ENCODE data around the gene ACAP1.
A peak's percentile ranks its signal among the peaks of the same experiment; 100 is the strongest.
"Not testable (repeated sequence)": the region's sequence is repeated elsewhere in the genome, so short reads cannot be mapped to it uniquely, and the experiment has no call there.

ACAP1 gene

DNA sequence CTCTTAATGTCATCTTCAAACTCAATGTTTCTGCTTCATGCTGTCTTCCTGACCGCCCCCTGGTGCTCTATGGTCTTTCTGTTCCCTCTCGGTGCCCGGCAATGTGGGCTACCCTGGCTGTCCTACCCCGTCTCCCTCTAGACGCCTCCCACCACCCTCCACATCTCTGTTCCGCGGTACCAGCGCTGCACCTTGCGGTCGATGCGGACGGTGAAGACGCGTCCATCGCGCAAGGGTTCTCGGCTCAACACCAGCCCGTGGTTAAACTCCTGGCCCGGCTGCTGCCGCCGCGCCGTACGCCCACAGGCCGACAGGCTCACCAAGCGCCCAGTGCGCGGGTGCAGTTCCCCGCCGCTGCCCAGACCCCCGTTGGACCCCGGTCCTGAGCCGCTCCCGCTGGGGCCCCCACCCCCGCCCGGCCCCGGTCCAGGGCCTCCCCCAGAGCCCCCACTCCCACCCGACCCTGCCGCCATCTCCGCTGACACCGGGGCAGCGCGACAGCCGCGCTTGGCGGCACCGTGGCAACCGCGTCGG, 7.4 kb upstream of the ACAP1 start, which contains the start of gene NEURL4:
Gene NEURL4, minus strand, starts transcription at position 496 of the 534 bp plus-strand sequence. Its CDS starts 23 bp downstream, at position 473.
- DNase-seq (ENCODE audit: low read depth): no peak

DNA sequence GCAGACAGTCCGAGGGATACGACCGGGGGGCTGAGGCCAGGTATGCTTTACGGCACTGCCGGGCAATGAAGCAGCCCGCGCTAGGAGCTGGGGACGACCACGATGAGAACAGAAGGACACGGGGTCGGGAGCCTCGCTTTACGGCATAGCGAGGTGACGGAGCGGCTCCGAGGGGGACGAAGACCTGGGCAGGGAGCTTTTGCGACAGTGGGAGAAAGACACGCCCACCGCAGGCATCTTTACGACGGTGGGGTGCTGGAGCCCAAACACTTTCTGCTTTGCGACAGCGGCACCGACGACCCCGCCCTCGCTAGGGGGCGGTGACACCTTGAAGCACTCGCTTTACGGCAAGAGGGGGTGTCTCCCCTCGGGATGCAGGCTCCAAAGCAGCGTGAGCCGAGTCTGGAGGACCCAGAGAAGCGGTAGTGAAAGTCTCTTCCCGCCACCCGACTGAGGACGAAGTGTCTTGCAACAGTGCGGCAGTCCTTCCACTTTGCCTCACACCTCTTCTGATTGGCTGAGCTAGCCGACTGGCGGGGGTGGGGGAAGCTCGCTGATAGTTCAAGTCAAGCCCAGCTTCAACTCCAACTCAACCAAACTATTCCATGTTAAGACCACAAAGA, 6.8 kb upstream of the ACAP1 start:
- DNase-seq (ENCODE audit: low read depth): peak; percentile 94

GRCh38 chr17:7329997-7330637, 6.2 kb upstream of the ACAP1 start:
- peak; percentile 75 for DNase-seq (ENCODE audit: low read depth)

DNA sequence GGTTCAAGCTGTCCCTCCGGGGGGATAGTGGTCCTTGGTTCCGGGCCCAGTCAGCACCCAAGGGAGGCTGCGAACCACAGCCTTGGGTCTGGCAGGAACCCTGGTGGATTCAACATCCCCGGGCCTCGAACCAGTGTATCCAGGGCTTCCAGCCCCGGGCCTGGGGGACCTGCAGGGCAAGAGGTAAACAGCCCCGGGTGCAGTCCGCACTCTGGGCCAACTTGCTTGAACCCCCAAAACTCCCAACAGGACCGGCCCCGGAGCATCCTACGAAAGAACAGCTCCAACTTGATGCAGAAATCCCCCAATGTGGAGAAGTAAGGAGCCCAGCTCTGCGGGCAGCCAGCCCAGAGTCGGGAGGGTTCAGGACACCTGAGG, 5.7 kb upstream of the ACAP1 start:
- no peak for DNase-seq (ENCODE audit: low read depth)

DNA sequence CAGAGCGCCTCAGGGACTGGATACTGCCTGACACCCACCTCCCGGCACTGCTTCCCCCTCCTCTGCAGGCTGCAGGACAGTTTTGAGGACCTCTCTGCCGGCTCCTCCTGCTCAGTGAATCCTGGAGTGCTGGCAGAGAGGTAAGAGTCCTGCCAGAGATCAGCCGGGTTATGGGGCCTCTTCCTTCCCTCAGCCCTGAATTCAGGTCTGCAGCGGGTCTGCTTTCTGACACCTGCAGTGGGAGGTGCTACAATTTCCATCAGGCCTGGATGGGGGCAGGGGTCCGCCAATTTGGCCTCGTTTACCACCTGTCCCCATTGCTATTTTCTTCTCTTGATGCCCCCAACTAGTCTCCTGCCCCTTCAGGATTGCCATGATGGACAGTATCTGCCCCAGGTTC, 4.2 kb upstream of the ACAP1 start:
- no peak for DNase-seq (ENCODE audit: low read depth)

DNA sequence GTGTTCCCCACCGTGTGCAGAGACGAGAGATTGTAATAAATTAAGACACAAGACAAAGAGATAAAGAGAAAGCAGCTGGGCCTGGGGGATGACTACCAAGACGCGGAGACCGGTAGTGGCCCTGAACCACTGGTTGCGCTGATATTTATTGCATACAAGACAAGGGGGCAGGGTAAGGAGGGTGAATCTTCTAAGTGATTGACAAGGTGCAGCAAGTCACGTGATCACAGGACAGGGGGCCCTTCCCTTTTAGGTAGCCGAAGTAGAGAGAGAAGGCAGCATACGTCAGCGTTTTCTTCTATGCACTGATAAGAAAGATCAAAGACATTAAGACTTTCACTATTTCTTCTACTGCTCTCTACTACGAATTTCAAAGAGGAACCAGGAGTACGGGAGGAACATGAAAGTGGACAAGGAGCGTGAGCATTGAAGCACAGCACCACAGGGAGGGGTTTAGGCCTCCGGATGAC, 3.7 kb upstream of the ACAP1 start:
- not testable (repeated sequence) for DNase-seq (ENCODE audit: low read depth)

DNA sequence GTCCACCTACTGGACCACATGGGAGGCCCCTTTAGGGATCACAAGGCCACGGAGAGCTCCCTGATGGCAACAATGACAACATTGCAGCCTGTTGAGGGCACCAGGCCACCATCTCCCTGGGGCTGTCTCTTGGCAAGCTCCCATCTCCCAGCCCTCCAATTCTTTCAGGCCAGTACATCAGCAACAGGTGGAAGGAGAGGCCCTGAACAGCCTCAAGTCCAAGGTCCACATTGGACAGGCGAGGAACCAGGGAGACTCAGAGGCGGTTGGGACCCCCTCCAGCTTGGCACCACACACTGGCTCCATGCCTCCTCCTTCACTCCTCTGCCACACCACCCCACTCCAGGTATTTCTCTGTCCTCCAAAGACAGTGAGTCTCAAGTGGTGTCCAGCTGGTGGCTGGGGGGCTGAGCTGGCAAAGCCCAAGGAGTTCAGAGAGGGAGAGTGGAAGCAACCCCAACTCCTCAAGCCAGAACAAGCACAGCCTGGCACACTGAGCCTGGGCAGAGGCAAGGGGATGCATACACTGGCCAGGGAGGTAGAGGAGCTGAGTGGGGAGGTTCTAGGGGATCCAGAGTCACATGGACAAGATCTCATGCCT, 1.3 kb upstream of the ACAP1 start:
- DNase-seq (ENCODE audit: low read depth): no peak

GRCh38 chr17:7335765-7336164, 564 bp upstream of the ACAP1 start:
- not testable (repeated sequence) for DNase-seq (ENCODE audit: low read depth)

- not testable (repeated sequence) for DNase-seq (ENCODE audit: low read depth)
Measured at GRCh38 chr17:7337600-7337999, 1.3 kb downstream of the ACAP1 start.

DNA sequence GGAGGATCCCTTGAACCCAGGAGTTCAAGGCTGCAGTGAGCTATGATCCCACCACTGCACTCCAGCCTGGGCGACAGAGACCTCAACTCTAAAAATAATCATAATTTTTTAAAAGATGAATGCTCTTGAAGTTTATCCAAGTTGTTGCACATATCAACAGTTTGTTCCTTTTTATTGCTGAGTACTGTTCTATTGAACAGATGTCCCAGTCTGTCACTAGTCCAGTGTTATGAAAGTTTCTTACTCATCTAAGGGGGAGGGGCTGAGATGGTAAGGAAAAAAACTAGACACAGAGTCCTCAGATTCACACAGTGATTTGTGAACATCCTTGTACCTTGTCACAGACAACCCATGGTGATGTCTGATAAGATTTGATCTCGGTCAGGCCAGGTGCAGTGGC, 3.9 kb downstream of the ACAP1 start:
- DNase-seq (ENCODE audit: low read depth): no peak

- no peak for DNase-seq (ENCODE audit: low read depth)
Measured at GRCh38 chr17:7341842-7342241, 5.5 kb downstream of the ACAP1 start.

- DNase-seq (ENCODE audit: low read depth): no peak
Measured at GRCh38 chr17:7343250-7343649, 6.9 kb downstream of the ACAP1 start.

- no peak for DNase-seq (ENCODE audit: low read depth)
Measured at GRCh38 chr17:7346761-7347614, 10.7 kb downstream of the ACAP1 start.

- DNase-seq (ENCODE audit: low read depth): no peak
Measured at GRCh38 chr17:7347630-7348477, 11.5 kb downstream of the ACAP1 start.

GRCh38 chr17:7348478-7349242, 12.3 kb downstream of the ACAP1 start:
- DNase-seq (ENCODE audit: low read depth): no peak

GRCh38 chr17:7351665-7352502, 15.6 kb downstream of the ACAP1 start, which contains the start of gene KCTD11:
TSS of gene KCTD11 (plus strand) at chr17:7352162.
- peak; percentile 69 for DNase-seq (ENCODE audit: low read depth)

DNA sequence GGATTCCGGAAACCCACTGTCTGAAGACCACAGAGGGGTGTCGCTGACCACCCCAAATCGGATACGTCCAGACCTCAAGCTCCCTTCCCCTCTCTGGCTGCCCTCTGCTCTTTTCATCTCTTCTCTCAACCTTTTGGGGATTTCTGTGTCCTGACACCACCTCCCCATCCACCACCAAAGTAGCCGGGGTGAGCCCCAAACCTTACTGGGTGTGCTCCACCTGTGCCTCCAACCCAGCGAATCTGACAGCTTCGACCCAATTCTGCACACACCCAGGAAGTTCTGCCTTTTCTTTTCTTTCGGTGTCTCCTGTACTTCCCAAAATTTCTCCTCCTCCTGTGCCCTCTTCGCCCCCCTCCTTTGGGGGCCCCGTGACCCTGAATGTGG, 16.2 kb downstream of the ACAP1 start:
- no peak for DNase-seq (ENCODE audit: low read depth)

DNA sequence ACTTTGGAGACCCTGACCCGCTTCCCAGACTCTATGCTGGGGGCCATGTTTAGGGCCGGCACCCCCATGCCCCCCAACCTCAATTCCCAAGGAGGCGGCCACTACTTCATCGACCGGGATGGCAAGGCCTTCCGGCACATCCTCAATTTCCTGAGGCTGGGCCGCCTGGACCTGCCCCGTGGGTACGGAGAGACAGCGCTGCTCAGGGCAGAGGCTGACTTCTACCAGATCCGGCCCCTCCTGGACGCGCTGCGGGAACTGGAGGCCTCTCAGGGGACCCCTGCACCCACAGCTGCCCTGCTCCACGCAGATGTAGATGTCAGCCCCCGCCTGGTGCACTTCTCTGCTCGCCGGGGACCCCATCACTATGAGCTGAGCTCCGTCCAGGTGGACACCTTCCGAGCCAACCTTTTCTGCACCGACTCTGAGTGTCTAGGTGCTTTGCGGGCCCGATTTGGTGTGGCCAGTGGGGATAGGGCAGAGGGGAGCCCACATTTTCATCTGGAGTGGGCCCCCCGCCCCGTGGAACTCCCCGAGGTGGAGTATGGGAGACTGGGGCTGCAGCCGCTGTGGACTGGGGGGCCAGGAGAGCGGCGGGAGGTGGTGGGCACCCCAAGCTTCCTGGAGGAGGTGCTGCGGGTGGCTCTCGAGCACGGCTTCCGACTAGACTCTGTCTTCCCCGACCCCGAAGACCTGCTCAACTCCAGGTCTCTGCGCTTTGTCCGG, 16.7 kb downstream of the ACAP1 start:
- DNase-seq (ENCODE audit: low read depth): no peak

Data from stimulated activated CD8-positive, alpha-beta memory T cell treated with anti-CD3 and anti-CD28 coated beads, Interleukin-4, amount 100 ng/mL, for 24 hours (primary cell).